GM12801 (cell line): ENCODE measurements around the gene TSPAN9.

ENCODE experiments used
- CTCF ChIP-seq: IDR thresholded peaks from one replicate; pipeline ENCODE4 v1.5.1; 2011; ENCODE audit warnings: control low read depth; ENCODE audit not compliant: insufficient read length; ENCODE audit errors: extremely low read depth

TSPAN9 gene

DNA sequence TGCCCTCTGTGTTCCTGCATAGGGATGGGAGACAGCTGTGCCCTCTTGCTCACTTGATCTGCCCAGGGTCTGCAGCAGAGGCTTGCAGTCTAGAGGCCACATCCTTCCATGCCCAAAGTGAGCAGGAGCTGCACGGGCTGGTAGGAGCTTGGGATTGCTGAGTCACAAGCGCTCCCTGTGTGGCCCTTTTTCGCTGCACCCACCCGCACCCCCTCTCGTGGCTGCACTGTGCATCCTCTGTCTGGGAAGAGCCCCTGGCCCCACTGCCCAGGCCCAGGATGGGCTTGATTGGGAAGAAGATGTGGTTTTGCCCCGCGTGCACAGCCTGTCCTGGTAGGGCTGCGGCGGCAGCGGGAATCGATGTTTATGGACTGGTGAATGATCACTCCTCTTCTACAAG, 192.4 kb downstream of the TSPAN9 start:
- TF ChIP-seq CTCF = no peak

DNA sequence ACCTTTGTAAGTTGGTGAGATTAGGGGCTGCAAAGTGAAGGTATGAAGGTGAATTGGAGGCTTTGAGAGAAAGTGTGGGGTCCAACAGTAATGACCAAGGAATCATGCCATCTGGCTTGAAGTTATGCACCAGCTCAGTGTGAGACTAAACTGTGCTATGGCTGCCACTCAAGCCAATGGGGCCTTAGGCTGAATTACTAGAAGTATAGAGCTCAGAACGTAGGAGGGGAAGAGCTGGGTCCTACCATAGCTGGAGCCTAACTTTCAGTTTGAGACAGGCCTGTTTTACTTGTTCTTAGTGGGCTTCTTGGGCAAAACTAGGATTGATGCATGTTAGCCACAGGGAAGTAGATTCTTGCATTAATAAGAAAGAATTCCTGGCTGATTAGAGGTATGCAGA, 194.0 kb downstream of the TSPAN9 start:
- no peak for TF ChIP-seq CTCF

DNA sequence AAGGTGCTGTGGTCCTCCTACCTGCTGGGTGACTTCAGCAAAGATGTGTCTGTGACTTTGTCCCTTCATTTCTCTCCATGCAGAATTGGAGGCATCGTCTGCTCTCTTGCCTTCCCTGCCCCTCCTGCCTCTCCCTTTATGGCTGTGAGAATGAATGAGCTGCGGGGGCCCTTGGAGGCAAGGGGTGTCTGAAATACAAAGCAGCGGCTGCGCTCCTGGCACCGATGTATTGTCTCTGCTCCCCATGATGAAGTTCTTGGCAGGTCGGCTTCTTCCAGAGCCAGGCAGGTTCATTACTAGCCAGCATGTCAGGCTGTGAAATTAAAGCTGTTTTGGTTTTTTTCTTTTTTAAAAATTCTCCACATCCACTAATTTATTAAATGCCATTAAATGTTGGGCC, 194.5 kb downstream of the TSPAN9 start:
- TF ChIP-seq CTCF = no peak

DNA sequence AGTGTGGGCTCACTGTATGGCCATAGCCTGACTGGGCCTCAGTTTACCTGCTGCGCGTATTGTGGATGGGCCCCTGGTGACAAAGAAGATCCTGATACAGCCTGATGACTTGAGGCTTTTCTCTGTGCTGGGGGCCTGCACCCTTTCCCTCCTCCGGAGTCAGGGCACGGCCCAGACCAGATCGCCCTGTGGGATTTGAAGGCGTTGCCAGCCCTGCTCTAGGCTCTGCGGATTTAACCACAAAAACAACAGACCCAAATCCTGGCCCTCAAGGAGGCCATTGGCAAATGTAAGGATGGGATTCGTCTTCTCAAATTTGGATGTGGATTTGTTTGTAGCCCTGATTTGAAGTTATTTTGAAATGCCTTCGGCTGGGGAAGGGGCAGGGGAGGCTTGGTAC, 195.8 kb downstream of the TSPAN9 start:
- no peak for TF ChIP-seq CTCF

GRCh38 chr12:3273409-3273853, 196.3 kb downstream of the TSPAN9 start:
- no peak for TF ChIP-seq CTCF

DNA sequence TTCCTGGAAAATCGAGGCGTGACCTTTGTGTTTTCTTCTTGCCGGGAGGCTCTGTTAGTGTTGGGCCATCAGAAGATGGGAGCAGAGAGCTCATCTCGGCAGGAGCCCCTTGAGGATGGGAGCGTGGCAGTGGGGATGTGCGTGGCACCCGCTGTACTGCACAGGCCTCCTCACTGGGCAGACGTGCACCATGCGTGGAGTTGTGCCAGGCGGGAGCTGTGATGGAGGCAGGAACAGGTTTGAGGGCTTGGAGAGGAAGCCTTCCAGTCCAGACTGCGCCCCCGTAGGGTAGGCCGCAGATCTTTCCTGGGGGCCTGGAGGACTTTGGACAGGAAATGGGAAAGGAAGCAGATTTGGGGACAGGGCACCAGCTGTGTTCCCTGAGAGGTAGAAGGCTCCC, 197.5 kb downstream of the TSPAN9 start:
- no peak for TF ChIP-seq CTCF

DNA sequence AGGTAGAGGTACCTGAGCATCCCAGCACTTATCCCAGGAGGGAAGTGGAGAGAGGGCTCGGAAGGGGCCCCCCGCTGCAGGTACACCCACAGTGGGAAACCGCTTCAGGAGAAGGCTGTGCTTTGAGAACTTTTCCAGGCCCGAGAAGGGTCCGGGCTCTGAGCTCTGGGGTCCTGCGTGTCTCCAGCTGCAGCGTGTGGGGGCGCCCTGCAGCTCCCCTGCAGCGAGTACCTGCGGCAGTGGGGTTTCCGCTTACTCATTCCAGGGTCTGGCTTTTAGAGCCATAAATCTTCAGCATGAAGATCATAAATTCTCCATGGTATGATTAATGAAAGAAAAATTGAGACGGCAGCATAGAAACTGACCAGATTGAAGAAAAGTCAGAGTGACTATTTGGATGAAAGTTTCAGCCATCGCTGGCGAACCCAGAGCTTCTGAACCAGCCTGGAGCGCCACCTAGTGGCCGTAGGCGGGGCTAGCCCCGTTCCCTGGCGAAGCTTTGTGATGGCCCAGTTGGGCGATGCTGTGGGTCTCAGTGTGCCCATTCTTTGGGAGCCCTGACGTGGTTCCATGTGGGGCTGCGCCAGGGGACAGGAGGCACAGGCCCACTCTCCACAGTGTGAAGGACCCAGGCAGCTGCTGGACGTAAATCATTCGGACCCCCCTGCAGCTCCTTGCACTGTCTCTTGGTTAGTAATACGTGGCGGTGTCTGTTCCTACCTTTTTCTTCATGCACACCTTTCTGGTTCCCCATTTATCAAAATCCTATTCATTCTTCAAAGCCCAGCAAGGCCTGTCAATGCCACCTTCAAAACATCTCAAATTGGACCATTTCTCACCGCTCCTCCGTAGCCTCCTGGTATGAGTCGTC, 198.2 kb downstream of the TSPAN9 start:
- TF ChIP-seq CTCF = peak; percentile 82
